Measurements from ENCODE around the gene SLC26A6. TPM values are rescaled to one million over a fixed set of nuclear protein-coding genes. Genes with fewer than 3 reads are reported as not detected.

The SLC26A6 gene
- total and polyA plus RNA-seq, 2 of the 13 experiments (the other 11 are each of a cell fraction or from before 2014, with no cell fraction given): 40.7 to 184 TPM

DNA sequence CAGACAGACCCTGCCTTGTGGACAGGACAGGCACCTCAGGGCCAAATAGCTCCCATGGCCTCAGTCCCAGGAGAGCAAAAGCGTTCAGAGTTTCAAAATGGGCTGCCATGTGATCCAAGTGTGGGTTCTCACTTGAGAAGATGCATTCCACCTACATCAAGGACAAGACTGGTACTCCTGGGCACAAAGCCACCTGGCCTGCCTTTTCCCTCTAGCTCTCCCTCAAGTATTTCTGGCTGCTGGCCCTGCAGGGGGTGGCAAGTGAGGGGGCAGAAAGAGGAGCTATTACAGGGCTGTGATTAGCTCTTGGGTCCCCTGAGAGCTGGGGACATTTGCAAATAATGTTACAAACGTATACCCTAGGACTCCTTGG is 33.7 kb downstream of the SLC26A6 start (continued):
- TF ChIP-seq, protein P1, sequence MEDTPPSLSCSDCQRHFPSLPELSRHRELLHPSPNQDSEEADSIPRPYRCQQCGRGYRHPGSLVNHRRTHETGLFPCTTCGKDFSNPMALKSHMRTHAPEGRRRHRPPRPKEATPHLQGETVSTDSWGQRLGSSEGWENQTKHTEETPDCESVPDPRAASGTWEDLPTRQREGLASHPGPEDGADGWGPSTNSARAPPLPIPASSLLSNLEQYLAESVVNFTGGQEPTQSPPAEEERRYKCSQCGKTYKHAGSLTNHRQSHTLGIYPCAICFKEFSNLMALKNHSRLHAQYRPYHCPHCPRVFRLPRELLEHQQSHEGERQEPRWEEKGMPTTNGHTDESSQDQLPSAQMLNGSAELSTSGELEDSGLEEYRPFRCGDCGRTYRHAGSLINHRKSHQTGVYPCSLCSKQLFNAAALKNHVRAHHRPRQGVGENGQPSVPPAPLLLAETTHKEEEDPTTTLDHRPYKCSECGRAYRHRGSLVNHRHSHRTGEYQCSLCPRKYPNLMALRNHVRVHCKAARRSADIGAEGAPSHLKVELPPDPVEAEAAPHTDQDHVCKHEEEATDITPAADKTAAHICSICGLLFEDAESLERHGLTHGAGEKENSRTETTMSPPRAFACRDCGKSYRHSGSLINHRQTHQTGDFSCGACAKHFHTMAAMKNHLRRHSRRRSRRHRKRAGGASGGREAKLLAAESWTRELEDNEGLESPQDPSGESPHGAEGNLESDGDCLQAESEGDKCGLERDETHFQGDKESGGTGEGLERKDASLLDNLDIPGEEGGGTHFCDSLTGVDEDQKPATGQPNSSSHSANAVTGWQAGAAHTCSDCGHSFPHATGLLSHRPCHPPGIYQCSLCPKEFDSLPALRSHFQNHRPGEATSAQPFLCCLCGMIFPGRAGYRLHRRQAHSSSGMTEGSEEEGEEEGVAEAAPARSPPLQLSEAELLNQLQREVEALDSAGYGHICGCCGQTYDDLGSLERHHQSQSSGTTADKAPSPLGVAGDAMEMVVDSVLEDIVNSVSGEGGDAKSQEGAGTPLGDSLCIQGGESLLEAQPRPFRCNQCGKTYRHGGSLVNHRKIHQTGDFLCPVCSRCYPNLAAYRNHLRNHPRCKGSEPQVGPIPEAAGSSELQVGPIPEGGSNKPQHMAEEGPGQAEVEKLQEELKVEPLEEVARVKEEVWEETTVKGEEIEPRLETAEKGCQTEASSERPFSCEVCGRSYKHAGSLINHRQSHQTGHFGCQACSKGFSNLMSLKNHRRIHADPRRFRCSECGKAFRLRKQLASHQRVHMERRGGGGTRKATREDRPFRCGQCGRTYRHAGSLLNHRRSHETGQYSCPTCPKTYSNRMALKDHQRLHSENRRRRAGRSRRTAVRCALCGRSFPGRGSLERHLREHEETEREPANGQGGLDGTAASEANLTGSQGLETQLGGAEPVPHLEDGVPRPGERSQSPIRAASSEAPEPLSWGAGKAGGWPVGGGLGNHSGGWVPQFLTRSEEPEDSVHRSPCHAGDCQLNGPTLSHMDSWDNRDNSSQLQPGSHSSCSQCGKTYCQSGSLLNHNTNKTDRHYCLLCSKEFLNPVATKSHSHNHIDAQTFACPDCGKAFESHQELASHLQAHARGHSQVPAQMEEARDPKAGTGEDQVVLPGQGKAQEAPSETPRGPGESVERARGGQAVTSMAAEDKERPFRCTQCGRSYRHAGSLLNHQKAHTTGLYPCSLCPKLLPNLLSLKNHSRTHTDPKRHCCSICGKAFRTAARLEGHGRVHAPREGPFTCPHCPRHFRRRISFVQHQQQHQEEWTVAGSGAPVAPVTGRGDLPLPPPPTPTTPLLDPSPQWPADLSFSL (CRISPR knock-in tag; IDR thresholded peaks at IDR 0.05): no peak
- TF ChIP-seq RBM39 (IDR thresholded peaks at IDR 0.05; ENCODE audit: low read depth, low read length, poor library complexity, severe bottlenecking) (no peak), ZC3H13 (CRISPR knock-in tag; IDR thresholded peaks at IDR 0.05) (no peak), ARNT (IDR thresholded peaks at IDR 0.05) (no peak), ZNF264 (CRISPR knock-in tag; IDR thresholded peaks at IDR 0.05) (no peak)
- TF ChIP-seq, protein P2, sequence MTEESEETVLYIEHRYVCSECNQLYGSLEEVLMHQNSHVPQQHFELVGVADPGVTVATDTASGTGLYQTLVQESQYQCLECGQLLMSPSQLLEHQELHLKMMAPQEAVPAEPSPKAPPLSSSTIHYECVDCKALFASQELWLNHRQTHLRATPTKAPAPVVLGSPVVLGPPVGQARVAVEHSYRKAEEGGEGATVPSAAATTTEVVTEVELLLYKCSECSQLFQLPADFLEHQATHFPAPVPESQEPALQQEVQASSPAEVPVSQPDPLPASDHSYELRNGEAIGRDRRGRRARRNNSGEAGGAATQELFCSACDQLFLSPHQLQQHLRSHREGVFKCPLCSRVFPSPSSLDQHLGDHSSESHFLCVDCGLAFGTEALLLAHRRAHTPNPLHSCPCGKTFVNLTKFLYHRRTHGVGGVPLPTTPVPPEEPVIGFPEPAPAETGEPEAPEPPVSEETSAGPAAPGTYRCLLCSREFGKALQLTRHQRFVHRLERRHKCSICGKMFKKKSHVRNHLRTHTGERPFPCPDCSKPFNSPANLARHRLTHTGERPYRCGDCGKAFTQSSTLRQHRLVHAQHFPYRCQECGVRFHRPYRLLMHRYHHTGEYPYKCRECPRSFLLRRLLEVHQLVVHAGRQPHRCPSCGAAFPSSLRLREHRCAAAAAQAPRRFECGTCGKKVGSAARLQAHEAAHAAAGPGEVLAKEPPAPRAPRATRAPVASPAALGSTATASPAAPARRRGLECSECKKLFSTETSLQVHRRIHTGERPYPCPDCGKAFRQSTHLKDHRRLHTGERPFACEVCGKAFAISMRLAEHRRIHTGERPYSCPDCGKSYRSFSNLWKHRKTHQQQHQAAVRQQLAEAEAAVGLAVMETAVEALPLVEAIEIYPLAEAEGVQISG (CRISPR knock-in tag; IDR thresholded peaks at IDR 0.05): no peak
- TF ChIP-seq, protein P3, sequence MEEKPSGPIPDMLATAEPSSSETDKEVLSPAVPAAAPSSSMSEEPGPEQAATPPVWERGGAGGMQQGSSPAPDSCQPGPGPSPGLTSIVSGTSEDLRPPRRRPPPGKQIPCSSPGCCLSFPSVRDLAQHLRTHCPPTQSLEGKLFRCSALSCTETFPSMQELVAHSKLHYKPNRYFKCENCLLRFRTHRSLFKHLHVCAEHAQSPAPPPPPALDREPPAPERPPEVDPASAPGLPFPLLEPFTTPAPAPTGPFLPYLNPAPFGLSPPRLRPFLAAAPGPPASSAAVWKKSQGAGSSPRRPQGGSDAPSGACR (CRISPR knock-in tag; IDR thresholded peaks at IDR 0.05): no peak

Data from HepG2 (cell line).